GM20431 (cell line): Measurements from ENCODE around the gene TBCK.

Source experiments
- in situ Hi-C: fragments of 300-500 bp; cut with MseI, MboI; formaldehyde crosslinking; loops from one replicate; pipeline ENCODE4 v1.15.0; 2020; ENCODE audit warnings: low sequenced_read_pairs; ENCODE audit not compliant: unreplicated experiment

The TBCK gene

DNA sequence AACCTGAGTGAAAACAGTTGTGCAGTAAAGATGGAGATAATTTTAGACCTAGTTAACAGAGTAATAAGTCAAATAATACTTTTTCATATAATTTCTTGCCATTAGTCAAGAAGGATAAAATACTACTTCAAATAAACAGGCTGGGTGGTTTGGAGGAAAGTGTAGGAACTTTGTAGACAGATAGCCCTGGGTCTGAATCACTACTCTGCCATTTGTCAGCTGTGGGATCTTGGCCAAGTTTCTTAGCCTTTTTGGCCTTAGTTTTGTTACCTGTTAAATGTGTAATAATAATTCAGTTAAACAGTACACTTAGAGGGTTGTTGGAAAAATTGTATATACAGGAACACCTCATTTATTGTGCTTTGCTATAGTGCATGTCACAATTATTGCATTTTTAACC lies 257.1 kb downstream of the TBCK start:
- in situ Hi-C loops, result no loop called here

DNA sequence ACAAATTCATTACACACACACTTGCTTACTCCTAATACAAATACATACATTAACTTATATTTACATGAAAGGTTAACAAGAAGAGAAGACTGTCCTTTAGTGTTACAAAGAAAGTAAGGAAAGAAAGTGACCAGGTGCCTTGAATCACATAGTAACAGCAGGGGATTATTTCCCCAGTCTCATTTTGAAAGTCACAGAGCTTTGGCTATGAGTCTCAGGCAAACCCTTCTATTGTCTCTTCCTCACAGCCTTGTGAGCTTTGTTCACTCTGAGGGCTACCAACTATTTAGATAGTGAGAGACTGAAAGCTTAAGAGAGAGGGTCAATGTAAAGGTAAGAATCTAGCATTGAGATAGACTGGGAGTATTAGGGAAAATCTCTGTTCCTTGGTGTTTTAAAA lies 259.1 kb downstream of the TBCK start:
- in situ Hi-C loops, result no loop called here

- in situ Hi-C loops, result no loop called here
Measured at GRCh38 chr4:106051514-106051913, 264.5 kb downstream of the TBCK start.

DNA sequence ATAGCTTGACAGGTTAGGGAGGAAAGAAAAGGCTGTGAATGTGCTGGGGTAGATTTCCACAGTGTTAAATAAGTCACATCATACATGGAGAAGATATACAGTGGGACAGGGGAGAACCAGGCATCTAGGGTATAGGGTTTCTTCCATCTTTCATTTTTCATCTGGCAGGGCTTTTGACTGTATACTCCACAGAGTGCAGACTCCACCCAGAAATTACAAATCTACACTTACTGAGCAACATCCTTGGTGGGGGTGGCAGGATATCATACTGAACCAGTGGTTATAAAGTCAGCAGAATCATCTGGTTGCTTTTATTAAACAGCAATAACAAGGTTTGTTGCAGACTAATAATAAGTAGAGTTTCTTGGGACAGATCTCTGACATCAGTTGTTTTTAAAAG lies 266.5 kb downstream of the TBCK start:
- in situ Hi-C loops, result no loop called here

GRCh38 chr4:106048250-106048971 lies 267.6 kb downstream of the TBCK start:
- in situ Hi-C loops, result no loop called here

DNA sequence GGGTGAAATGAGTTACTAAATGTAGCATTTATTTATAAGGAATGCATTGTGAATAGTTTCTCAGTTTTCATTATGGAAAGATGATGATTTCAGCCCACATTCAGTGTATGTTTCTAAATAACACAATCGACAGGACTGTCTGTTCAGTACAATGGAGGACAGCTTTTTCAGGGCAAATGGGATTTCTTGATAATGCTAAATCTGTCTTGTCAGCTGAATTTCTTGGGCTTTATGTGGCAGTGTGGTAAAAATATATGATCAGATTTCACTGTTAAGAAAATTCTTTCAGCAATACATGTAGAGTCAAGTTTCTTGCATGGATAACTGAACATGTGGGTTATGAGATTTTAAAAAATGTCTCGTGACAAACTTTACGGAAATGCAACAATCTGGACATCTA lies 269.9 kb downstream of the TBCK start:
- in situ Hi-C loops, result no loop called here

DNA sequence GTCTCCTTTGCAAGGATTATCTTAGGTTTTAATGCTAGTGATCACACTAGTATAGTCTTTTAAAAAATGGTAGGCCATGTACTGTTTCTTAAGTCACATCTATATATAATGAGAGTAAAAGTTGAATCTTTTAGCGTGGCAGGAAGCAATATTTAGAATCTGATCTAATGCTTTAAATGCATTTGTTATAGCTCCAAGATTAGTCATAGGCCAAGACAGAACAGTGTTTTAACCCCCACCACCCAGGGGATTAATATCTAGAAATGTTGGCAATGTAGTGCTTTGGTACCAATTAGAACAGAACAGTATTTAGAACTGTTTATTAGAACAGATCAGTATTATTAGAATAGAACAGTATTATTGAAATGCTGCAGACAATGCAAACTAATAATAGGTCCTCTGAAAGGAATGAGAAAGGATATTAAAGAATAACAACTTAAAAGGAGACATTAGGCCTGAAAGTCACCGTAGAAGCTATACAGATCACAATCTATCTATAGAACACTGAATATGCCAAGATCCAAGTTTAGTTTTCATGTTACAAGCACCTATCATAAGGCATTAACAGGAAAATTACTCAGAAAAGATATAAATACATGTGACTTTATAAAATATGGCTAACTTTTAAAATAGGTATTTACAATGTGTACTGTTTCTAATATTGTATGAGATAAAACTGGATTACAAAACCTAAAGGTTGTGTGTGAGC lies 274.6 kb downstream of the TBCK start:
- in situ Hi-C loops, result no loop called here

DNA sequence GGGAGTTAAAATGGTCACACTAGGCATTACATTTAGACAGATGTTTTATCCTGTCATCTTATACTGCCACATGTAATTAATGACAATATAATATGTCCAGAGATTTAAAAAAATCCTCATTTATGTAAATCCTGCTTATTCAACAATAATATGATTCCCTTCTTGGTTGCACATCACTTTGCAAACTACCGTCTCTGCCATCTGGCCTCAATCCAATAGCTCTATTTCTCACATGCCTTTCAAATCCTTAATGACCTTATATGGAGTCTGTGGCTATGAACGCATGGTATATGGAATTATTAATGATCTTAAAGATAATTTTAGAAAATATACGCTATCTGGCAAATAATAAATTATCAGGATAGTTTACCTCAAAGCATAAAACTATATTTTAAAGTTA lies 276.2 kb downstream of the TBCK start:
- in situ Hi-C loops, result no loop called here

DNA sequence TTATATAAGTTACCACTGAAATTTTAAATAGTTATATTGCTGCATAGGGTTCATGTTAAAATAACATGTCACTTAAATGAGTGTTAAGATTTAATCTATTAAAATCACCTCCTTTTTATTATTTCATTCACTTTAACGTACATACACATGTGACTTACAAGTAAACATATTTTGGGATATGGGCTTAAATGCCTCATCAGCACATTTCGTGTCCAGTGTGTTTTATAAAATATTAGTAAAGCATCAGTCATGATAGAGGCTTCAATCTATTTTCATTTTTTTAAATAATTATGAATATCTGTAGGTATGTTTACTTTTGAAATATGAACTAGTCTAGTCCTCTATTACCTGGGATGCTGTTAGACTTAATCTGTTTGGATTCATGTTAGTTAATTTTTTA lies 277.1 kb downstream of the TBCK start:
- in situ Hi-C loops, result no loop called here

DNA sequence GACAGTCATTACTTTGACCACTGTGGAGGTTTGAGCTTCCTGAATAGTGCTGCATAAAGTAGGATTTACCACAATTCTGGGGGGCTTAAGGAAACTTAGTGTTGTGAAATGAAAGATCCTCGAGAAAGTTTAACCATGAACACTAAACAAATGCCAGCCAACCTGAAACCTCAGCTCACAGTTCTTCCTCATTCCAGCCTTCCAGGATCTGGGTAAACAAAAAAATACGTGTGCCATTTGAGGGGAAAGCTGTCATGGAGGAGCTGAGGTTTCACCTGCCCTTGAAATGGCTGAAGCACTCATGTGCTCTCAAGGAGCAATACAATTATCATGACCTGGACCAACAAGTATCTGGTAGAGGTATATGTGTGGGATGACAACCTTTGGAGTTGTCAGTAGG lies 278.0 kb downstream of the TBCK start:
- in situ Hi-C loops, result no loop called here

GRCh38 chr4:106036848-106037247 lies 279.2 kb downstream of the TBCK start:
- in situ Hi-C loops, result no loop called here

DNA sequence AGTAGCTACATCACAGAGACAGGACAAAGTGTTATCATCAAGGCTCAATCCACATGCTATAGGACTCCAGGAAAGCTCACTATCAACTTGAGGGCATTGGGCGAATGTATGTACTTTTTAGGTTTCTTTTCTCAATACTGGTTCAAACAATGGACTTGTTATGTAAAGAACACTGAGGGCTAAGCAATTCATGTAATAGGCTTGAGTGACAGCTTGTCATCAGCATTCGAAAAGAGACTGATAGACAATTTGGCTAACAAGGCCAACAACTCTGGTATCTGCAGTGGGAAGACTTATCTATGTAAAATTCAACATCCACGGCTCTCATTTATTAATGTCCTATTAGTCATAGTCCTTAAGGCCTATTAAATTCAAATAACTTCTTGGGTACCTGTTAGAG lies 279.7 kb downstream of the TBCK start:
- in situ Hi-C loops, result no loop called here

- in situ Hi-C loops, result no loop called here
Measured at GRCh38 chr4:106035204-106035603, 280.8 kb downstream of the TBCK start.

- in situ Hi-C loops, result no loop called here
Measured at GRCh38 chr4:106034751-106035150, 281.3 kb downstream of the TBCK start.

DNA sequence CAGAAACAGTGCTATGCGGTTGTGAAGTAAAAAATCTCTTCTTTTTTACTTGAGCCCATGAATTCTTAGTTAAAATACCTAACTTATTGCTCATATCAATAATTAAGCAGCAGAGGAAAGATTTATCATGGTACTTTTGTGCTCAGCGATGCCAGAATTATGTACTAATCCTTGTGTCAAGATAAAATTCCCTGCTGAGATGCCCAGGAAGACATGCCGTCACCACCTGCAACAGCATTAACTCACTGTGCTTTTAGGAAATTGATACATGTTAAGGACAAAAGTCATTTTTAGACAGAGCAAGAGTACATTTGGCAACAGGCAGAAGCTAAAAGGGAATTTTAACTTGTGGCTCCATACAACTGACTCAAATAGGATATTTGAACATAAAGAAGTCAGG lies 281.8 kb downstream of the TBCK start:
- in situ Hi-C loops, result no loop called here

GRCh38 chr4:106033469-106033868 lies 282.5 kb downstream of the TBCK start:
- in situ Hi-C loops, result no loop called here

DNA sequence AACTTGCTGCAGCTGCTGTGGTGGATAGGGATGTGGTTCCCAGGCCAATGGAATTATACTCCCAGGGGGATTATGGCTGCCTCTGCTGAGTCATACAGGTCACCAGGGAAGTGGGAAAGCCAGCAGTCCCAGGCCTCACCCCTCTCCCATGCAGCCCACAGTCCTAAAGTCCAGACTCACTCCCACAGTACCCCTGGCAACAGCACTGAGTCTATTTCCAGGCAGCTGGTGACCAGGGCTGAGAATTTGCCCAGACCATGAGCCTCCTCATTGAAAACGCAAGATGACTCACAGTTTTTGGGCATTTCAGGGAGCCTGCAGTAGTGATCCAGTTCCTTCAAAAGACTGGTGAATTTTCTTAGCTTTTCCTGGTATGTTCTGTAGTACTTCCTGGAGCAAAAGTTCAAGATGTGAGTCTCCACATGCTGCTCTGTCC lies 283.1 kb downstream of the TBCK start:
- in situ Hi-C loops, result no loop called here

GRCh38 chr4:106022454-106022853 lies 293.6 kb downstream of the TBCK start:
- in situ Hi-C loops, result no loop called here

DNA sequence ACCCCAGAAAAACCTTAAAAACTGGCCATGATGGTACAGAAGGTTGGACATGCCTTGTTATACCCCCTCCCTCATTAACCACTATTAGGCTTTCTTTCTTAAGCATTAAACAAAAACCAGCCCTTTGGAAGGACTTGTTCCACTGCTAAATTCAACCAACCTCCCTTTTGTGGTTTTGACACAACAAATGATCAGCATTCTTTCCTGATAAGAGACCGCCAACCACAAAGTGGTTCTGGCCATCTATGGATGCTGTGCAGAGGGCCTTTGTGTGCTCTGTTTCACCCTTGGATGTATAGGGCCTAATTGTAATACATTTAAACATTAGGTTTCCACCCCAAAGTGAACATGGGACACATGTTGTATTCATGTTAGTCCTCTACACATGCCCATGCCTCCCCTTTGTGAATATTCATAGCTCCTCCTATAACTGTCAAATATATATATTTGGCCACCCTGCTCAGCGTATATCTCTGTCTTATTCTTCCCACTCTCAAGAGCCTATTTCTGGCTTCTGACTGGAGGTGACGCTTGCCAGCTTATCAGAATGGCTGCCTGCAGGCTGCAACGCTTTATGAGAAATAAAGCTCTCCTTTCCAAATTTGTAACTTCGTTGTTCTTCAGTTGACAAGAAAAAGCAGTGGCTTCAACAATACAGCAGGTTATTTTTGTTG lies 294.1 kb downstream of the TBCK start:
- in situ Hi-C loops, result no loop called here

- in situ Hi-C loops, result no loop called here
Measured at GRCh38 chr4:106019771-106020170, 296.2 kb downstream of the TBCK start.

DNA sequence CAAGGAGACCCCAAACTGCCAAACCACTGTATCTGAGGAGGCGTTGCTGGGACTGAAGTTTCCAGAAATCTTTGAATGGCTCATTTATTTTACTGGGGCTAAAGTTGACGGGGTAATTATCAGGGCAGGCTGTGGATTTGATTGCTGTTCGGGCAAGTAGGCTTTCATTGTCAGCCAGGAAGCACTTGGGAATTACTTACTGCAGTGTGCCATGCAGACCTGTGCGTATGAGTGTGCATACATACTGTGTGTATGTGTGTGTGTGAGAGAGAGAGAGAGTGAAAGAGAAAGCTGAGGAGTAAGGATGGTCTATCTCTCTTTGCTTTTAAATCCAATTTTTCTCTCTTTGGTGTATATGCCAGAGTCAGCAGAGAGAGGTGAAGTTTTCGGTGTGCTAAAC lies 298.0 kb downstream of the TBCK start:
- in situ Hi-C loops, result no loop called here
